NCI-H2029 treated with DMSO at 0.1 percent for 48 hours (cell line): ENCODE measurements around the gene C1QC.
"Not testable (repeated sequence)": the region's sequence is repeated elsewhere in the genome, so short reads cannot be mapped to it uniquely, and the experiment has no call there.

Experiments
- DNase-seq: peaks from one replicate; lab custom pipeline; 2025; lab: John Stamatoyannopoulos, UW

Gene C1QC

DNA sequence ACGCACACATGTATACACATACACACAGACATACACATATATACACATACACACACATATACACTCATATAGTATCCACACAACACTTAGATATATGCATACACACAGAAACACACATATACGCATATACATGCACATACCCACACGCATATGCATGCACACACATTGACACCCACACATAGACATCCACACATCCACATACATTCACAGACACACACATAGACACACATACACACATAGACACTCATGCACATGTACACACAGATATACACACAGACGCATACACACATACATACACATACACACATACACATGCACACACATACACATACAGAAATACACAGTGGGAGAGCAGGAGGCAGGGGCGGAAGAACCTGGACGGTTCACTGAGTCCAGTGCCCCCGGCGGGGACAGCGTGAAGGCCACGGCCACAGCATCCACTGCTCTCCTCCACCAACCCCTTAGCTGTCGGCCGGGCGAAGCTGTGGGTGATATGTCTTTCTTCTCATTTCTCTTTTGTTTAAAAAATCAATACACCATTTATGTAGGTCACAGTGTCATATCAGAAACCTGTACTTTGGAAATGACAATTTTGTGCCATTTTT is 6.8 kb downstream of the C1QC start:
- no peak for DNase-seq

DNA sequence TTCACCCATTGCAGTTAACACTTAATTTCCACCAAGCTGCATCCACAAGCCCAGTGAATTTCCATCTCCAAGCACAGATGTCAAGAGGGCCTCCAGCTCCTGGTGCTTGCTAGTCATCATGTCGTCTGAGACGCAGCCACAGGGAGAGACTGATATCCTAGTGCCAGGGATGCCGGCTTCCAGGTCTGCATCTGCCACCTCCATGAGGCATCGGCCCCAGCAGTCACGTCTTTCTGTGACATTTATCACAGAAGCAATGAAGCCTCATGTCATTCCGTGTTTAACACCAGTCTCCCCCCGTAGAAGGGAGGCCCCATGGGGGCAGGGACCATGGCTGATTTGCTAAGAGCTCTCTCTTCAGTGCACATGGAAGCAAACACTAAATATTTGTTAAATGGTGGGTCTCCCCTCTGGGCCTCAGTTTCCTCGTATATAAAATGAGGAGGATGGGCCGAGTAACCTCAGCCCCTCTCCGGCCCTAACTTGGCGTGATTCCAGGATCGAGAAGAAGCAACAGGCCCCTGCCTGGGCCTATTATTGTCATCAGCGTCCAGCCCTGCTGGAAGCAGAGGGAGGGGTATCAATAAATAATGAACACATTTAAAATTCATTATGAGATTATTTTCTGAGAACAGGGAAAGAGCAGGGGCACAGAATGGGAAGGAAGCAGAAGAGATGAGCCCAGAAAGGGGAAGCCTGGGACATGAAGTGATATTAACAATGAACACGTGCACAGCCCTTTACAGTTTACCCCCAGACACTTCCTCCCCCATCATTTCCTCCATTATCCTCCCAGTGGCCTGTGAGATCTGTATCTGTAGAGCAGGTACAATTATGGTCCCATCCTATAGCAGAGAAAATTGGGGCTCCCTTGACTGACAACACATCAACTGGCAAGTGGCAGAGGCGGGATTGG is 8.8 kb downstream of the C1QC start:
- DNase-seq = no peak

DNA sequence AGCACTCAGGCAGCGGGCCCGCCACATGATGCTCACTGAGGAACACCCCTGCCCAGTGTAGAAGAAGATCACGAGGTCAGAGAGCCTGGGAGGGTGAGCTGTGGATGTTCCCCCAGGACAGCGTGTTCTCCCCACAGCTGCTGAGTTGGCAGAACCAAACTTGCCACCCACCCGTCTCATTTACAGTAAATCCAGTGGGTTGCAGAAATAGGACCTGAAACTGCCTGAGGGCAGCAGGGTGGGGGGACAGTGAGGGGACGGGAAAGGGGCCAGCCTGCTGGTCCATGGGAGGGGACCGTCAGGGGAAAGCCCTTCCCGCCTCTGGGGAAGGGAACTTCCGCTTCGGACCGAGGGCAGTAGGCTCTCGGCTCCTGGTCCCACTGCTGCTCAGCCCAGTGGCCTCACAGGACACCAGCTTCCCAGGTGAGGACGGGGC is 9.5 kb downstream of the C1QC start, which contains the start of gene C1QB:
TSS of gene C1QB (plus strand) at position 356 of the 436 bp plus-strand sequence. CDS start 6,227 bp downstream, outside the sequence.
- no peak for DNase-seq

DNA sequence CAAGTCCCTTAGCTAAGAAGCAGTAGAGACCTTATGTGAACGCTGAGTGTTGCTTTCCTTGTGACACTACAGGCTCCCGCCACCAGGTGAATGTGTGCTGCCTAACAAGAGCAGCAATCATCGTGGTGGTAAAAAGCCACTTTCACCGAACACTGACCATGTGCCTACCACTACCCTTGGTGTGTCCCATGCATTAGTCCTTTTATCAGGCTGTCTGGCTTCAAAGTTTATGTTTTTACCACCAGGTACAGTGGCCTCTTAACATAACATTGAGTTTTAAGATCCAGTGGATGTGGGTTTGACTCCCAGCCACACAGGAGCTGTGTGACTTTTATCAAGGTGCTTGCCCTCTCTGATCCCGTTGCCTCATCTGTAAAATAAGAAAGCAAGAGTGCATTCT is 11.3 kb downstream of the C1QC start:
- DNase-seq = no peak

DNA sequence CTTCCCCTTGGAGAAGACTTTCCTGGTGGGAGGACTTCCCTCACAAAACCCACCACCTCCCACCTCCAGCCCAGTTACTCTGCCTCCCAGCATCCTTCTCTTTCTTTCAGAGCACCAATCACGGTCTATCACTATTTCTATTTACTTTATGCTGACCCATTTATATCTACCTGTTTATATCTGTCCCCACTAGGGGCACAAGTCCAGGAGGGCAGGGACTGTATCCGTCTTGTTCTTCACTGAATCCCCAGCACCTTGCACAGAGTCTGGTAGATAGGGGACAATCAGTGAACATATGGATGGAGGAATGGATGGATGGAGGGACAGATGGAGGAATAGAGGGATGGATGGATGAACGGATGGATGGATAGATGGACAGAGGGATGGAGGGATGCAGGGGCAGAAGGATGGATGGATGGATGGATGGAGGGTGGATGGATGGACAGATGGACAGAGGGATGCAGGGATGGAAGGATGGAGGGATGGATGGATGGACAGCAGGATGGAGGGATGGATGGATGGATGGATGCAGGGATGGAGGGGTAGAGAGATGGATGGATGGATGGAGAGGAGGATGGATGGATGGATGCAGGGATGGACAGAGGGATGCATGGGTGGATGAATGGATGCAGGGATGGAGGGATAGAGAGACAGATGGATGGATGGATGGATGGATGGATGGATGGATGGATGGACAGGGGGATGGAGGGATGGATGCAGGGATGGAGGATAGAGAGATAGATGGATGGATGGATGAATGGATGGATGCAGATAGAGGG is 15.1 kb downstream of the C1QC start:
- no peak for DNase-seq

DNA sequence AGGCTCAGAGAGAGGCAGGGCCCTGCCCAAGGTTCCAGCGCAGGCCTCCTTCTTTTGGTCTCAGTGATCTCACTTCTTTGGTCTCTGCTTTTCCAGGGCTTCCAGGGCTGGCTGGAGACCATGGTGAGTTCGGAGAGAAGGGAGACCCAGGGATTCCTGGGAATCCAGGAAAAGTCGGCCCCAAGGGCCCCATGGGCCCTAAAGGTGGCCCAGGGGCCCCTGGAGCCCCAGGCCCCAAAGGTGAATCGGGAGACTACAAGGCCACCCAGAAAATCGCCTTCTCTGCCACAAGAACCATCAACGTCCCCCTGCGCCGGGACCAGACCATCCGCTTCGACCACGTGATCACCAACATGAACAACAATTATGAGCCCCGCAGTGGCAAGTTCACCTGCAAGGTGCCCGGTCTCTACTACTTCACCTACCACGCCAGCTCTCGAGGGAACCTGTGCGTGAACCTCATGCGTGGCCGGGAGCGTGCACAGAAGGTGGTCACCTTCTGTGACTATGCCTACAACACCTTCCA is 17.3 kb downstream of the C1QC start:
- no peak for DNase-seq

DNA sequence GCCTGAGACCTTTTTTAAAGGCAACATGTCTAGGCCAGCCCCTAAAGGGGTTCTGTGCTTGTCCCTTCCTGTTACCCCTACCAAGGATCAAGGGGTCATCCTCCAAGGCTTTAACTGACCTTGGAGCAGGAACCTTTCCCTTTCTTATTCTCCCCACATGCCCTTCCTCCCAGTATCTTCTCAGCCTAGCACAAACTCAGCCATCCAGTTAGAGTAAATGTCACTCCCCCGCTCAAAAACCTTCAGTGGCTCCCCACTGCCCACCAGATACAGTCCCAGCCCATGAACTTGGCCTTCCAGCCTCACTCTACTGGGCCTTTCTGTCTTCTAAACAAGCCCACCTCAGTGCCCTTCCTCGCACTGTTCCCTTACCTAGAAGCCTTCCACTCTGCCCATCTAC is 18.4 kb downstream of the C1QC start:
- no peak for DNase-seq

DNA sequence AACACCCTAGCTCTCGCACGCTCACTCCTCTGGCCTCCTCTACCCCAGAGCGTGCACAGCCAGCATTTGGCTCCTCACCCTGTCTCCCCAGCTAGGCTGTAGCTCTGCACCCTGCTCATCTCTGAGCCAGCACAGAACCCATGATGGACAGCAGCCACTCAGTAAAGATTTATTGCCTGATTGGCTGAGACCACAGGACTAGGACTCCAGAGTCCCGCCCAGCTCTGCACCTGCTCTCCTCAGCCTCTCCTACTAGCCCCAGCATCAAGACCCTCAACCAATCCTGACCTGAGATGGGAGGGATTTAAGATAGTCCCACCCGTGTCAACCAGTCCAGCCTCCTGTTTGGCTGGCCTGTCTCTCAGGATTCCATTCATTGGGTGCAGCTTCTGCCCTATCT is 18.9 kb downstream of the C1QC start:
- DNase-seq = no peak

DNA sequence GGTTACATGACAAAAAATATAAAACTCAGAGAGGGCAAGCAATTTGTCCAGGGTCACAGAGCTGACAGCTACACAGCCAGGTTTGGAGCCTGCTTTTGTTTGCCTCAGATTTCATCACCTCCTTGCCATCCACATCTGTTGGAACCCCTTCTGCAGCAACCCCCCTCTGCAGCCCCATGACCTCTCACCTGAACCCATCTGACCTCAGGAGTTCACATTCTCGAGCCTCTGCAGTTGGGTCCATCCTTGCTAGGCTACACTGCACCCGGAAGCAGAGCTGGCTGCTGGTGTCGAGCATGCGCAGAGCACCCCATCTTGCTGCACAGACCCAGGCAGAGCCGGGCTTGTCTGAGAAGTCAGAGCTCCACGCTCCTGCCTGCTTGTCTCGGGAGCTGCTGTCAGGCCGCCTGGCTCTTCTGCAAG is 19.6 kb downstream of the C1QC start:
- no peak for DNase-seq

DNA sequence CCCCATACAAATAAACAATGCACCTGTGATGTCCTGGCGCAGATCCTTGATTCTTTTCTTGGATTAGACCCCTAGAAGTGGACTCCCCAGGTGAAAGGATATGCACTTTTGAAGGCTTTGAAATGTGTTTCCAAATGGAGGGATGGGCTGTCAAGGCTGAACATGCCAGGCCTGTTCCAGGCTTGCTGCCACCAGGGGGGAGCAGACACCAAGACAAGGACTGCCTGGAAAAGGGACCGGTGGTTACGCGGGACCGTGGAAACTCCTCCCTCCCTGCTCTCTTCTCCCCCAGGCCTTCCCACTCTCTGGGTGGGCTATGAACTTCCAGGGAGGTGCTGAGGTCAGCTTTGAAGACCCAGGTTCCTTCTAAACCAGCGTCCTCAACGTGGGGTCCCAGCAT is 22.3 kb downstream of the C1QC start:
- DNase-seq = no peak

DNA sequence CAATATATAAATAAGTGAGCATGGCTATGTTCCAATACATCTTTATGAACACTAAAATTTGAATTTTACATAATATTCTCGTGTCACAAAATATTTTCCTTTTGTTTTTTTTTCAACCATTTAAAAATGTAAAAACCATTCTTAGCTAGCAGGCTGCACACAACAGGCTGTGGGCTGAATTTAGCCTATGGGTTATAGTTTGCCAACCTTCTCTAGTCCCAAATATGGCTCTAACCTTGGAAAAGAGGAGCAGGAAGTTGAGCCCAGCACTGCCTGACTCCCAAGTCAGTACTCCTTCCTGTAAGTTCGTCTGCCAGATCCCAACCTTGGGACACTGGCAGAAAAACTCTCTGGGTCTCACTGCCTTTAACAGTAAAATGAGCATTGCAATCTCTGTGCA is 23.0 kb downstream of the C1QC start:
- DNase-seq = no peak

DNA sequence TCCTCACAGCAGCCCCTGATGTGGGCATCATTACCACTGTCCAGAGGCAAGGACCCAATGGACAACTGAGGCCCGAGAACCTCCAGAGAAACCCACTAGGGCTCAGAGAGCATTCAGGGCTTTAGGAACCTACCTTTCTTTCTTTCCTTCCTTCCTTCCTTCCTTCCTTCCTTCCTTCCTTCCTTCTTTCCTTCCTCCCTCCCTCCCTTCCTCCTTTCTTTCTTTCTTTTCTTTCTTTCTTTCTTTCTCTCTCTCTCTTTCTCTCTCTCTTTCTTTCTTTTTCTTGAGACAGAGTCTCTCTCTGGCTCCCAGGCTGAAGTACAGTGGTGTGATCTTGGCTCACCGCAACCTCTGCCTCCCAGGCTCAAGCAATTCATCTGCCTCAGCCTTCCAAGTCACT is 25.4 kb downstream of the C1QC start:
- not testable (repeated sequence) for DNase-seq

DNA sequence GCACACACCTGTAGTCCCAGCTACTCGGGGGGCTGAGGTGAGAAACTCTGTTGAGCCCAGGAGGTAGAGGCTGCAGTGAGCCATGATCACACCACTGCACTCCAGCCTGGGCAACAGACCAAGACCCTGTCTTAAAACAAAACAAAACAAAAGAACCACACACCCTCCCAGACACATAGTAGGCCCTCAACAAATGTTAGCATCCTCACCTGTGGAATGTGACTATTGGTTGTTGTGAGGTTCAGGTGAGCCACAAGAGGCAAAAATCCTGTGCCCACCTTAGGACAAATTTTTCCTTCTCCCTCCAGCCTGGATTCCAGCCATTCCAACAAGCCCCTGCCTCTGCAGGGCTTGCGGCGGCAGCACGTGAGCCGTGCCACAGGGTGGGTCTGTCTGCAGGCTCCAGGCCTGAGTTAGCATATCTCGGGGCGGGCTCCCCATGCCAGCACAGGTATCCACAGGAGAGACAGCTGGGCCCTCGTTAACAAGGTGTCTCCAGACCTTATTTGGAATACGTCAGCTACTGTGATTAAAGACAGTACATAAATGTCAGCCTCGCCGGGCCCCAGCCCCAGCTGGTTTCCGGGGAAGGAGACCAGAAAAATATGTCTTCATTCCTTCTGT is 27.0 kb downstream of the C1QC start:
- no peak for DNase-seq

DNA sequence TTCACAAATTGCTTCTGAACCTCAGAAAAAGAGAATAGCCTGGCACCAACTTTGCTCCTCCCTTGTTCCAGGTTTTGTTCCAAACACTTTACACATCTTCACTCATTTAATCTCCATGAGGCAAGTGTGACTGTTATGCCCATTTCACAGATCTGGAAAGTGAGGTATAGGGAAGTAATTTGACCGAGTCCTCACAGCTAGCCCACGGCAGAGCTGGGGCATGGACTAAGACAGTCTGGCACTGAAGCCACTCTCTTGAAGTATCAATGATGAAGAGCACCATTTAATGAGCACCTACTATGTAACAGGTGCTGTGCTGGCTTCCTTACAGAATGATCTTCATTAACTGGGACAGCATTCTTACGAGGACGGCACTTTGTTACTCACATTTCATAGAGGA is 28.6 kb downstream of the C1QC start:
- DNase-seq = no peak

DNA sequence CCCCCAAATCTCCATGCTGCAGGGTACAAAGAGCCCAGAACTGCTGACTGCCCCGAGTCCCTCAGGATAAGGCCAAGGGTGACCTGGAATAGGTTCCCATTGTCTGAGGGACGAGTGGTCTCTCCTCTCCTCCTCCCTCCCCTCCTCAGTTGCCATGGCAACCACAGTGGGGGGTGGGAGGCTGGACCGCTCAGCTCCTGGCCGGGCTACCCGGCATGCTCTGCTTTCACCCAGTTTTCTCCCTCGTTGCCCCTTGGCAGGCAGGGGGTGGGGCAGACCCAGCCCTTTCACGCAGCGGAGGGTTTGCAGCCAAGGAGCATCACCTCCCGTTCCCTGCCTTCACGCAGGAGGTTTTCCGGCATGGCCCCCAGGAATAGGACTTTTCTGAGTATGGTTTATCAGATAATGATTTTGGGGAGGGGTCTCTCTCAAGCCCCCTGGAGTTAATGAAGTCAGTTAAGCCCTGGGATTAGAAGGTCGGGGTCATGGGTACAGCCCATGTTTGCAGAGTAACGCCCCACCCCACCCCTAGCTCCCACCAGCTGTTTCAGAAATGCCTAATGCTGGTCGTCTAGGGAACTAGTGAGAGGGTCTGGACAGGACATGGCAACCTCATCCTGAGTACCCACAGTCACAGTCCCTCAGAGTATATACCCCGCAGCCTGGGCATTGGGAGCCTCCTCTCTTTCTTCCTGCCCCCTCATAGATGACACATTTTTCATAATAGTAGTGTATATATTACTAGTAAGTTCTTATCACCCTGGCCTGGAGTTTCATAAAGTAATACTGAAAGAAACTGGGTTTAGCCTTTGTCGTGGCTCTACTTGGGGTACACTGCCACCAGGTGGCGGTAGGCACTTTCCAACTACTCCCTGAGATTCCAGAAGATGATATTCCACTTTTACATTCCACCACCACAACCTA is 30.3 kb downstream of the C1QC start:
- DNase-seq = peak; percentile 20

DNA sequence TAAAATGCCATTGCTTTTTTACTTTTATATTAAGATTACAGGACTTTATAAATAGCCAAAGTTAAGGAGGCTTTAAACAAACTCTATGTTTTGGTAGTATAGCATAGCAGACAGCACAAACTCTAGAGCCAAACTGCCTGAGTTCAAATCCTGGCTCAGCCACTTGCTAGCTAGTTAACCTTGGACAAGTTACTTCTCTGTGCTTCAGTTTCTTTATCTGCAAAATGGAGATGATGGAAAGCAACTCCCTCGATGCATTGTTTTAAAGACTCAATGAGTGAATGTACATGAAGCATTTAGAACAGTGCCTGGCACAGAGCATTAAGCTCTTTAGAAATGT is 30.9 kb downstream of the C1QC start:
- DNase-seq = no peak

DNA sequence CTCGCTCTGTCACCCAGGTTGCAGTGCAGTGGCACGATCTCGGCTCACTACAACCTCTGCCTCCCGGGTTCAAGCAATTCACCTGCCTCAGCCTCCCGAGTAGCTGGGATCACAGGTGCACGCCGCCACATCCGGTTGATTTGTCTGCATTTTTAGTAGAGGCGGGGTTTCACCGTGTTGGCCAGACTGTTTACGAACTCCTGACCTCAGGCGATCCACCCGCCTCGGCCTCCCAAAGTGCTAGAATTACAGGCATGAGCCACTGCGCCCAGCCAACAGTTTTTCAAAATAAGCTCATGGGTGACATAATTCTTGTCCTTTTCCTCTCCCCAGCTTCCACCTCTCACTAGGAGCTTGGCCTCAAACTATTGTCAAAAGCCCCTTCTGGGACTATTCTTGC is 32.7 kb downstream of the C1QC start:
- DNase-seq = not testable (repeated sequence)

DNA sequence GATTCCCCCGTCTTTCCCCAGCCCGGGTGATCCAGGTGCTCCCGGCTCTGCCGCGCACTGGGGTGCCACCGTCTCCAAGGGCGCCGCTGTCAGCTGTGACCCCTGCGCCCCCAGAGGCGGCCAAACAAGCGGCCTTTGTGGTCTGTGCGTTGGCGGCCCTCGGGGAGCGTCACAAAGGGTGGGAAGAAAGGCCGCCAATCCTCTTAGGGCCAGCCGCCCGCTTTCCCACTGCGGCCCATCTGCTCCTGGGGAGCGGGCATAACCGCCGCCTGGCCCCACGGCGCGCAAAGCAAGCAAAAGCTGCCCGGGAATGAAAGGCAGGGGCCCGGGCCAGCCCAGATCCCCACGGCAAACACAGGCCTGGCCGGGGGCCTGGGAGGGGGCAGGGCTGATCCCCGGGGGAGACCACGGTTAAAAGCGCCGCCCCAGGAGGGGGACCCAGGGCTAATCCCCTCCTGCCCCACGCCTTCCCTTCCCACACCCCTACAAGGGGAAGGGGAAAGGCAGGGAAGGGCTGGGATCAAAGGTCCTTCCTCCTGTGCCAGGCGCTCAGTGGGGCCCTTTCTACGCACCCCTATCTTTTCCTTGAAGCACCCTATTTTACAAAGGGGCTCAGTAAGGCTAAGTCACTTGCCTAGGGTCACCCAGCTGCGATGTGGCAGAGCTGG is 33.6 kb downstream of the C1QC start:
- DNase-seq = no peak

DNA sequence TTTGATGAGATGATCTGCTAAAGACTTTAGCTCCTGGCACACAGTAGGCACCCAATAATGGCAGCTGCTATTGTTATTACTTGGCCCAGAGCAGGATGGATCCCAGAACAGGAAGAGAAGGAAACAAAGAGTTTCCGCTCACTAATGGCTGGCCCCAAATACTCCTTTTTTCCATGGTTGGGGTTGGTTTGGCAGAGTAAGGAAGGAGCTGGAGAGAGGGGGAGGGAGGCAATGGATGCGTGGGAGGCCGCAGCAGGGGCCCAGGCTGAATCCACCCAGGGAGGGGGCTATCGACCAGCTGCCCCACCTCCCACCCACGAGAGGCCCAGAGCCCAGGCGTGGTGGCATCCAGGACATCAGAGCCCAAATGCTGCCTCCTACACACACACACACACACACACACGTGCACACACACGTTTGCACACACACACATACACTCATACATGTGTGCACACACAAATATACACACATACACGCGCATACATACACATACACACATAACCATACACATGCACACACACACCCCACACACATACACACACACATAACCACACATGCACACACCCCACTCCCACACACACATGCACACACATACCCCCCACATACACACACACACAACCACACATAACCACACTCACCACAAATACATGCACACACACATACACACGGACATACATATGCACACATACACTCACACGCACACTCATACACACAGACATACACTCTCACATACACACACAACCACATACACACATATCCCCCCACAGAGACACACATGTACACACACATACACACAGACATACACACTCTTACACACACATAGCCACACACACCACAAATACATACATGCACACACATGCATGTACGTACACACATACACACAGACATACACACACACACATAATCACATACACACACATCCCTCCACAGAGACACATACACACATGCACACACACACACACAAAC is 34.8 kb downstream of the C1QC start:
- DNase-seq = no peak
